Heart left ventricle (tissue), 16 donors: ENCODE results near the gene AXIN1. TPM values are rescaled to one million over a fixed set of nuclear protein-coding genes. Genes with fewer than 3 reads are reported as not detected.
"Not testable (repeated sequence)": the region's sequence is repeated elsewhere in the genome, so short reads cannot be mapped to it uniquely, and the experiment has no call there.

ENCODE experiments used
- ATAC-seq, 4 donors: fragments of 200-7000 bp; cut with Tn5 transposase; one replicate each; pipeline ENCODE4 v1.9.1; 2020 to 2022; ENCODE audit warnings: moderate library complexity in 4 of 4, mild to moderate bottlenecking in 3 of 4, moderate number of reproducible peaks in 1 of 4
- DNase-seq, 5 donors: peaks; one replicate each; pipeline ENCODE4 v3.0.0-alpha.2; 2020
- H3K27ac ChIP-seq, 12 donors: fragments of 200-600 bp; sonication (generic) in 4 of 12; one replicate each; pipeline versions ENCODE4 v1.5.0 to v1.8.0; 2016 to 2022; ENCODE audit warnings: mild to moderate bottlenecking in 2 of 12
- H3K27me3 ChIP-seq, 9 donors: fragments of 200-600 bp; sonication (generic) in 2 of 9; one replicate each; pipeline versions ENCODE4 v1.5.1 to v1.8.0; 2016 to 2022; ENCODE audit warnings: mild to moderate bottlenecking in 3 of 9
- H3K36me3 ChIP-seq, 9 donors: fragments of 200-600 bp; sonication (generic) in 2 of 9; one replicate each; pipeline versions ENCODE4 v1.5.0 to v1.8.0; 2018 to 2022; ENCODE audit warnings: mild to moderate bottlenecking in 2 of 9
- H3K4me1 ChIP-seq, 12 donors: fragments of 200-600 bp; sonication (generic) in 4 of 12; one replicate each; pipeline versions ENCODE4 v1.5.0 to v1.8.0; 2016 to 2022; ENCODE audit warnings: mild to moderate bottlenecking in 3 of 12
- H3K4me3 ChIP-seq, 12 donors: fragments of 200-600 bp; sonication (generic) in 4 of 12; one replicate each; pipeline versions ENCODE4 v1.5.0 to v1.8.0; 2017 to 2022; ENCODE audit warnings: mild to moderate bottlenecking in 9 of 12, moderate library complexity in 4 of 12
- H3K9me3 ChIP-seq, 12 donors: fragments of 200-600 bp; sonication (generic) in 4 of 12; one replicate each; pipeline versions ENCODE4 v1.5.0 to v1.8.0; 2016 to 2022; ENCODE audit warnings: mild to moderate bottlenecking in 1 of 12
- POLR2A ChIP-seq, 2 donors: fragments of 450-650 bp; IDR thresholded peaks; one replicate each; pipeline ENCODE4 v1.6.1; 2017; ENCODE audit warnings: antibody characterized with exemption in 2 of 2, mild to moderate bottlenecking in 2 of 2, moderate library complexity in 2 of 2
- WGBS, 4 donors: extraction: QIAGEN DNeasy Blood & Tissue Kit in 2 of 4; methylation state at CpG; one replicate each; pipeline versions ENCODE4 v1.1.5 to v1.1.7; 2013 to 2018; 5-methylcytosine and 5-hydroxymethylcytosine counted together
- intact Hi-C, 10 donors: fragments of 100-400 bp; cut with DNase I; formaldehyde crosslinking; loops; one replicate each; pipeline versions ENCODE4 v1.11.1 to v1.14.2; 2022
- polyA plus RNA-seq, 2 donors: library from polyadenylated mRNA; stranded (reverse); fragments of 200-250 nt; gene quantifications; one replicate each; pipeline ENCODE4 v1.2.3, GENCODE V29; 2013
- total RNA-seq, 9 donors: library from RNA; depleted of rRNA in 2 of 9; stranded (reverse); fragments of >200 nt in 2 of 9; fragmentation: NEBNext Ultra II Directional in 3 of 9; extraction: Animal tissue kit (Norgen Biotek cat#: 25700) in 3 of 9; gene quantifications; one replicate each; pipeline versions ENCODE4 v1.1.0 to v1.2.4, GENCODE V29; 2016 to 2023
- TF ChIP-seq, protein P1 (sequence below), 12 donors: fragments of 200-600 bp; sonication (generic) in 4 of 12; IDR thresholded peaks; one replicate each; pipeline versions ENCODE4 v1.5.0 to v1.8.0; 2018 to 2022; ENCODE audit warnings: antibody characterized with exemption in 12 of 12, mild to moderate bottlenecking in 5 of 12
- donor health status: ischemic (EF 13 %, LVEDD 7.1; RV severe dilation, severe dysfunction).
- donor health status: healthy with polysubstance abuse.
- donor health status: DM: no; HTN: yes; CAD: no.
- donor health status: DM: no; HTN: no; CAD: no.
- donor health status: ischemic (EF 25% LVEDD 6.9; RV normal size, moderate dysfunction).
- donor health status: ischemic (EF 25% LVEDD 5.7; RV mildly dilated, moderate dysfunction).
- donor health status: healthy.
- donor health status: DM: yes; HTN: yes; CAD: no.
- donor health status: ischemic (EF 35%, LVEDD 5.7; RV mildly dilated, moderate dysfunction).
- donor health status: nonischemic (EF 11% LVEDD 7.7; RV severe dilation, severe dysfunction).
- donor health status: DM: yes; HTN: yes; CAD: no.
- donor health status: PGD.
- donor health status: ischemic (EF 29% LVEDD 5.4; RV normal size, mild dysfunction).
- donor health status: nonischemic (EF 23%, LVEDD 6.1; RV moderate dilation, normal function).

Gene AXIN1
- total and polyA plus RNA-seq, 11 donors: 6.8 to 32.0 (median 11.6) TPM

DNA sequence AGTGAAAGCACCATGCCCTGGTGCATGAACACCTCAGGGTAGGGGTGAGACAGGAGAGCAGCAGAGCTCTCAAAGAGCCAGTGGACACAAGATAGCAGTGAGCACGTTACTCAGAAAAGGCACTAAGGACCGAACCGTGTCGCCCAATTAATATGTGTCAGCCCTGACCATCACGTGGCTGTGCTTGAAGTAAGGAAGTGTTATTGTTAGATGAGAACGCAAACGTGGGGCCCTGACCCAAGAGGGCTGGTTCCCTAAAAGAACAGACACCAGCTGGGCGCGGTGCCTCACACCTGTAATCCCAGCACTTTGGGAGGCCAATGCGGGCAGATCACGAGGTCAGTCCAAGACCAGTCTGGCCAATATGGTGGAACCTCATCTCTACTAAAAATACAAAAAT is 16.3 kb downstream of the AXIN1 start:
- WGBS, 4 donors: 88 to 90% (median 89%) methylated on average over 11 of the region's 11 CpGs
- no peaks in the 10 kb centered on the region for H3K27me3 ChIP-seq
- H3K9me3 ChIP-seq: no peaks in the 10 kb centered on the region
- intact Hi-C loops: no loop called here
- H3K36me3 ChIP-seq: no peaks in the 10 kb centered on the region
- TF ChIP-seq POLR2A (IDR thresholded peaks at IDR 0.05): no peak
- TF ChIP-seq, protein P1, sequence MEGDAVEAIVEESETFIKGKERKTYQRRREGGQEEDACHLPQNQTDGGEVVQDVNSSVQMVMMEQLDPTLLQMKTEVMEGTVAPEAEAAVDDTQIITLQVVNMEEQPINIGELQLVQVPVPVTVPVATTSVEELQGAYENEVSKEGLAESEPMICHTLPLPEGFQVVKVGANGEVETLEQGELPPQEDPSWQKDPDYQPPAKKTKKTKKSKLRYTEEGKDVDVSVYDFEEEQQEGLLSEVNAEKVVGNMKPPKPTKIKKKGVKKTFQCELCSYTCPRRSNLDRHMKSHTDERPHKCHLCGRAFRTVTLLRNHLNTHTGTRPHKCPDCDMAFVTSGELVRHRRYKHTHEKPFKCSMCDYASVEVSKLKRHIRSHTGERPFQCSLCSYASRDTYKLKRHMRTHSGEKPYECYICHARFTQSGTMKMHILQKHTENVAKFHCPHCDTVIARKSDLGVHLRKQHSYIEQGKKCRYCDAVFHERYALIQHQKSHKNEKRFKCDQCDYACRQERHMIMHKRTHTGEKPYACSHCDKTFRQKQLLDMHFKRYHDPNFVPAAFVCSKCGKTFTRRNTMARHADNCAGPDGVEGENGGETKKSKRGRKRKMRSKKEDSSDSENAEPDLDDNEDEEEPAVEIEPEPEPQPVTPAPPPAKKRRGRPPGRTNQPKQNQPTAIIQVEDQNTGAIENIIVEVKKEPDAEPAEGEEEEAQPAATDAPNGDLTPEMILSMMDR (IDR thresholded peaks at IDR 0.05): no peak
- DNase-seq: no peak
- H3K27ac ChIP-seq: no peak overlapping the region
- peaks cover 0 to 54% (median 2%) of the 10 kb centered on the region in 12 donors for H3K4me1 ChIP-seq
- no peak for ATAC-seq
- no peak overlapping the region for H3K4me3 ChIP-seq

- H3K27ac ChIP-seq, DNase-seq, ATAC-seq, H3K9me3 ChIP-seq, H3K4me3 ChIP-seq, H3K36me3 ChIP-seq, H3K27me3 ChIP-seq, intact Hi-C loops: not testable (repeated sequence)
- WGBS, 4 donors: 89 to 91% (median 90%) methylated on average over 9 to 11 of the region's 11 CpGs
- H3K4me1 ChIP-seq: peaks cover 0 to 51% (median 4%) of the 10 kb centered on the region in 12 donors
Observed at GRCh38 chr16:334861-335632, 17.5 kb downstream of the AXIN1 start.

DNA sequence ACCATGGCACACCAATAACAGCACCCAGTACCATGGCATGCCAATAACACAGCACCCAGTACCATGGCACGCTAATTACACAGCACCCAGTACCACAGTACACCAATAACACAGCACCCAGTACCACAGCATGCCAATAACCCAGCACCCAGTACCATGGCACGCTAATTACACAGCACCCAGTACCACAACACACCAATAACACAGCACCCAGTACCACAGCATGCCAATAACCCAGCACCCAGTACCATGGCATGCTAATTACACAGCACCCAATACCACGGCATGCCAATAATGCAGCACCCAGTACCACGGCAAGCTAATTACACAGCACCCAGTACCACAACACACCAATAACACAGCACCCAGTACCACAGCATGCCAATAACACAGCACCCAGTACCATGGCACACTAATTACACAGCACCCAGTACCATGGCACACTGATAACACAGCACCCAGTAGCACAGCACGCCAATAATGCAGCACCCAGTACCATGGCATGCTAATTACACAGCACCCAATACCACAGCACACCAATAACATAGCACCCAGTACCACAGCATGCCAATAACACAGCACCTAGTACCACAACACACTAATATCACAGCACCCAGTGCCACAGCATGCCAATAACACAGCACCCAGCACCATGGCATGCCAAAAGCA is 18.2 kb downstream of the AXIN1 start:
- H3K27ac ChIP-seq, intact Hi-C loops, ATAC-seq, DNase-seq, H3K4me3 ChIP-seq, H3K27me3 ChIP-seq, H3K36me3 ChIP-seq, H3K9me3 ChIP-seq: not testable (repeated sequence)
- WGBS, 4 donors: 91 to 99% (median 96%) methylated on average over 5 of the region's 5 CpGs
- H3K4me1 ChIP-seq: peaks cover 0 to 45% (median 3%) of the 10 kb centered on the region in 12 donors

- no peak for DNase-seq
- Histone ChIP-seq H3K36me3 (no peaks in the 10 kb centered on the region), H3K27me3 (no peaks in the 10 kb centered on the region), H3K27ac (no peak overlapping the region), H3K4me3 (no peak overlapping the region), H3K4me1 (peaks cover 0 to 44% (median 4%) of the 10 kb centered on the region in 12 donors), H3K9me3 (no peaks in the 10 kb centered on the region)
- 79 to 80% (median 79%) methylated on average over 6 of the region's 6 CpGs for WGBS, 4 donors
- no peak for TF ChIP-seq POLR2A (IDR thresholded peaks at IDR 0.05)
- TF ChIP-seq, protein P1 (IDR thresholded peaks at IDR 0.05): no peak
- peak in 1 of 4 donors; percentile 25 for ATAC-seq
- intact Hi-C loops: no loop called here
Observed at GRCh38 chr16:333406-334094, 19.0 kb downstream of the AXIN1 start.

GRCh38 chr16:331181-331814 is 21.2 kb downstream of the AXIN1 start:
- DNase-seq, H3K27me3 ChIP-seq, intact Hi-C loops, H3K4me3 ChIP-seq, H3K9me3 ChIP-seq, ATAC-seq, H3K27ac ChIP-seq, H3K36me3 ChIP-seq: not testable (repeated sequence)
- H3K4me1 ChIP-seq: peaks cover 0 to 52% (median 18%) of the 10 kb centered on the region in 12 donors
- WGBS, 4 donors: 62 to 76% (median 68%) methylated on average over 6 of the region's 6 CpGs
